GM12878 (cell line): ENCODE results near the gene SCYL3. TPM values are rescaled to one million over a fixed set of nuclear protein-coding genes. Genes with fewer than 3 reads are reported as not detected.

ENCODE experiments used
- ATAC-seq: fragments of 200-7000 bp; cut with Tn5 transposase; 3 replicates; pipeline ENCODE4 v1.9.1; 2020; ENCODE audit warnings: mild to moderate bottlenecking, moderate library complexity
- BruUV-seq: library from RNA; stranded (reverse); fragments of 400-500 nt; replicated peaks from 2 replicates; lab custom pipeline; 2021; lab: Mats Ljungman, UMichigan
- CTCF ChIA-PET: fragments of 300-600 bp; sonication (Branson Sonifier 250); formaldehyde crosslinking; extraction: SDS; loops from one replicate; lab custom pipeline; 2021; ENCODE audit warnings: inconsistent platforms; lab: Yijun Ruan, JAX
- POLR2A ChIA-PET: fragments of 350-600 bp; formaldehyde crosslinking; extraction: SDS; loops from one replicate; lab custom pipeline; 2021; ENCODE audit warnings: inconsistent platforms; lab: Charles Lee
- RAD21 ChIA-PET: fragments of 300-600 bp; sonication (Branson Sonifier 250); formaldehyde crosslinking; loops from one replicate; lab custom pipeline; 2023; ENCODE audit warnings: antibody characterized with exemption; ENCODE audit not compliant: unreplicated experiment; lab: Charles Lee
- SMC1A ChIA-PET: fragments of 300-600 bp; sonication (Branson Sonifier 250); formaldehyde crosslinking; loops from one replicate; lab custom pipeline; 2023; ENCODE audit not compliant: unreplicated experiment, uncharacterized antibody; lab: Charles Lee
- DNase-seq: peaks from one replicate; pipeline ENCODE4 v3.0.0-alpha.2; 2011; ENCODE audit warnings: low read depth, low spot score
- FAIRE-seq: peaks from 3 replicates; lab custom pipeline; 2011; peaks lifted over from hg19 to GRCh38; lab: Jason Lieb, UNC
- H2AFZ ChIP-seq: 2 replicates; pipeline ENCODE4 v1.6.0; 2011; ENCODE audit warnings: low read depth, low read length, control low read depth; ENCODE audit not compliant: control insufficient read depth
- H3K27ac ChIP-seq: 2 replicates; pipeline ENCODE4 v1.5.1; 2011; ENCODE audit warnings: control low read depth; ENCODE audit not compliant: control insufficient read depth, insufficient read depth
- H3K27me3 ChIP-seq, 2 experiments: replicated peaks in 1 of 2; 2 replicates each; pipeline versions ENCODE4 v1.6.0 to v1.6.1; 2011; ENCODE audit warnings: low read length in 1 of 2; ENCODE audit not compliant: control insufficient read depth in 2 of 2, insufficient read depth in 2 of 2
- H3K36me3 ChIP-seq, 2 experiments: 2 replicates each; pipeline ENCODE4 v1.5.1; 2011; ENCODE audit warnings: low read length in 1 of 2; ENCODE audit not compliant: control insufficient read depth in 2 of 2, insufficient read depth in 2 of 2
- H3K4me1 ChIP-seq: 2 replicates; pipeline ENCODE4 v1.6.1; 2011; ENCODE audit warnings: mild to moderate bottlenecking, low read length, moderate library complexity, mixed read lengths; ENCODE audit not compliant: control insufficient read depth, insufficient read depth
- H3K4me2 ChIP-seq: 2 replicates; pipeline ENCODE4 v1.6.0; 2011; ENCODE audit warnings: control low read depth; ENCODE audit not compliant: control insufficient read depth, insufficient read depth
- H3K4me3 ChIP-seq: fragments of 200-600 bp; sonication (generic); 2 replicates; pipeline ENCODE4 v1.5.1; 2016
- H3K79me2 ChIP-seq: 2 replicates; pipeline ENCODE4 v1.6.0; 2011; ENCODE audit warnings: low read length; ENCODE audit not compliant: control insufficient read depth, insufficient read depth
- H3K9ac ChIP-seq: 2 replicates; pipeline ENCODE4 v1.8.0; 2011; ENCODE audit warnings: low read length, control low read depth, mixed read lengths; ENCODE audit not compliant: control insufficient read depth, insufficient read depth
- H3K9me3 ChIP-seq: replicated peaks from 3 replicates; pipeline ENCODE4 v1.5.1; 2011; ENCODE audit warnings: mild to moderate bottlenecking, low read length; ENCODE audit not compliant: control insufficient read depth, insufficient read depth
- H4K20me1 ChIP-seq: 2 replicates; pipeline ENCODE4 v1.6.0; 2011; ENCODE audit not compliant: control insufficient read depth, insufficient read depth
- CHD1 ChIP-seq: IDR thresholded peaks from 2 replicates; pipeline ENCODE4 v1.6.1; 2012; ENCODE audit warnings: low read depth, low read length, improper control_type of control experiment
- RAD21 ChIP-seq: IDR thresholded peaks from 2 replicates; pipeline ENCODE4 v1.6.1; 2011; ENCODE audit warnings: mild to moderate bottlenecking, low read depth, low read length, moderate library complexity; ENCODE audit not compliant: insufficient read depth
- SMAD1 ChIP-seq: fragments of 450-650 bp; IDR thresholded peaks from 2 replicates; pipeline ENCODE4 v1.6.1; 2018; ENCODE audit warnings: mild to moderate bottlenecking, low read depth; ENCODE audit not compliant: partially characterized antibody
- WGBS: methylation state at CpG from one replicate; pipeline ENCODE4 v1.1.6; 2016; ENCODE audit warnings: low lambda C conversion rate; ENCODE audit not compliant: insufficient replicate concordance, insufficient coverage; ENCODE audit errors: missing lambda C conversion rate; 5-methylcytosine and 5-hydroxymethylcytosine counted together
- in situ Hi-C: fragments of 300-500 bp; cut with MboI; formaldehyde crosslinking; loops from 9 replicates; pipeline ENCODE4 v1.14.3; 2018; ENCODE audit warnings: mixed read lengths
- intact Hi-C: fragments of 100-400 bp; cut with micrococcal nuclease; formaldehyde crosslinking; loops from one replicate; pipeline ENCODE4 v1.14.2; 2022; ENCODE audit not compliant: unreplicated experiment
- polyA plus RNA-seq, 11 experiments: library from polyadenylated mRNA; depleted of rRNA in 4 of 11; unstranded in 6 of 11; stranded (reverse) in 5 of 11; fragments of >200 nt; fragmentation: Nextera tagmentation in 4 of 11; fragmentation: Illumina TruSeq in 1 of 11; extraction: Ambion mirVana in 4 of 11; extraction: Trizol in 1 of 11; gene quantifications; 1 replicate in 1 of 11; 2 replicates in 10 of 11; pipeline versions ENCODE4 v1.2.1 to v1.2.3, GENCODE V29; 2011 to 2016; ENCODE audit warnings: inconsistent platforms in 2 of 11, missing spikeins in 2 of 11, low read depth in 1 of 11
- total RNA-seq, 4 experiments: library from RNA; depleted of rRNA in 3 of 4; stranded (reverse); fragments of >200 nt in 3 of 4; fragmentation: Illumina TruSeq in 1 of 4; extraction: Trizol in 1 of 4; gene quantifications; 2 replicates each; pipeline versions ENCODE4 v1.2.1 to v1.2.3, GENCODE V29; 2013 to 2021
- TF ChIP-seq, protein P1 (sequence below): fragments of 450-650 bp; conservative IDR thresholded peaks from 2 replicates; pipeline ENCODE4 v1.6.1; 2017; ENCODE audit warnings: mild to moderate bottlenecking, moderate library complexity
- TF ChIP-seq, protein P2 (sequence below): IDR thresholded peaks from 2 replicates; pipeline ENCODE4 v1.6.1; 2011; ENCODE audit warnings: mild to moderate bottlenecking, low read depth, low read length, moderate library complexity; ENCODE audit not compliant: insufficient replicate concordance
- TF ChIP-seq, protein P3 (sequence below): fragments of 450-650 bp; formaldehyde crosslinking; IDR thresholded peaks from 2 replicates; pipeline ENCODE4 v1.4.0; 2020; ENCODE audit warnings: mild to moderate bottlenecking, moderate library complexity
- TF ChIP-seq, protein P4 (sequence below): fragments of 450-650 bp; IDR thresholded peaks from 2 replicates; pipeline ENCODE4 v1.6.1; 2017; ENCODE audit warnings: low read depth, mild to moderate bottlenecking, moderate library complexity

SCYL3 gene
- total and polyA plus RNA-seq, 10 of the 15 experiments (the other 5 are each of a cell fraction or from before 2014, with no cell fraction given) = 4.3 to 14.3 (median 10.3) TPM

DNA sequence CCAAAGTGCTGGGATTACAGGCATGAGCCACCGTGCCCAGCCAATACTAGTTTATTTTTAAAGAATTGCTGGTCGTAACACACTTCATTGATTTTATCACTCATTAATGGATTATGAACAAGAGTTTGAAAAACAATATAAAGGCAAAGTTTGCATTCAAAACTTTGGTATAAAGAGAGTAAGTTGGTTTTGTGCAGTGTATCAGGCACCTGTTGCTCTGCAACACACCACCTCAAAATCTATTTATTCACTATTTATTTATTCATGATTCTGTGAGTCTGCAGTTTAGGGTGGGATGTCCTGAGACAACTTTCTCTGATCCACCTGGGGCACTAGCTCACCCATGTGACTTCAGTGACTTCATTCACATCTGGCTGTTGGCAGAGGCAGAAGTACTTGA lies 88.8 kb downstream of the SCYL3 start:
- peaks cover 2 to 15% of the 10 kb centered on the region in 2 experiments for H3K36me3 ChIP-seq
- BruUV-seq = no TSS peak
- no peak overlapping the region for H3K27ac ChIP-seq
- no peak overlapping the region for H3K4me3 ChIP-seq
- SMC1A ChIA-PET = no interaction called here
- no peaks in the 10 kb centered on the region for H3K9me3 ChIP-seq
- H3K79me2 ChIP-seq = peaks cover 10% of the 10 kb centered on the region
- POLR2A ChIA-PET = no interaction called here
- intact Hi-C loops = no loop called here
- DNase-seq (no peak), ATAC-seq (no peak), FAIRE-seq (no peak)
- in situ Hi-C loops = no loop called here
- no peaks in the 10 kb centered on the region for H4K20me1 ChIP-seq
- H3K4me2 ChIP-seq = no peak overlapping the region
- H3K27me3 ChIP-seq = no peaks in the 10 kb centered on the region
- no peaks in the 10 kb centered on the region for H3K4me1 ChIP-seq
- RAD21 ChIA-PET = no interaction called here
- no peak for TF ChIP-seq RAD21
- TF ChIP-seq SMAD1 = no peak
- TF ChIP-seq, protein P1, sequence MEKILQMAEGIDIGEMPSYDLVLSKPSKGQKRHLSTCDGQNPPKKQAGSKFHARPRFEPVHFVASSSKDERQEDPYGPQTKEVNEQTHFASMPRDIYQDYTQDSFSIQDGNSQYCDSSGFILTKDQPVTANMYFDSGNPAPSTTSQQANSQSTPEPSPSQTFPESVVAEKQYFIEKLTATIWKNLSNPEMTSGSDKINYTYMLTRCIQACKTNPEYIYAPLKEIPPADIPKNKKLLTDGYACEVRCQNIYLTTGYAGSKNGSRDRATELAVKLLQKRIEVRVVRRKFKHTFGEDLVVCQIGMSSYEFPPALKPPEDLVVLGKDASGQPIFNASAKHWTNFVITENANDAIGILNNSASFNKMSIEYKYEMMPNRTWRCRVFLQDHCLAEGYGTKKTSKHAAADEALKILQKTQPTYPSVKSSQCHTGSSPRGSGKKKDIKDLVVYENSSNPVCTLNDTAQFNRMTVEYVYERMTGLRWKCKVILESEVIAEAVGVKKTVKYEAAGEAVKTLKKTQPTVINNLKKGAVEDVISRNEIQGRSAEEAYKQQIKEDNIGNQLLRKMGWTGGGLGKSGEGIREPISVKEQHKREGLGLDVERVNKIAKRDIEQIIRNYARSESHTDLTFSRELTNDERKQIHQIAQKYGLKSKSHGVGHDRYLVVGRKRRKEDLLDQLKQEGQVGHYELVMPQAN = no peak
- TF ChIP-seq, protein P2, sequence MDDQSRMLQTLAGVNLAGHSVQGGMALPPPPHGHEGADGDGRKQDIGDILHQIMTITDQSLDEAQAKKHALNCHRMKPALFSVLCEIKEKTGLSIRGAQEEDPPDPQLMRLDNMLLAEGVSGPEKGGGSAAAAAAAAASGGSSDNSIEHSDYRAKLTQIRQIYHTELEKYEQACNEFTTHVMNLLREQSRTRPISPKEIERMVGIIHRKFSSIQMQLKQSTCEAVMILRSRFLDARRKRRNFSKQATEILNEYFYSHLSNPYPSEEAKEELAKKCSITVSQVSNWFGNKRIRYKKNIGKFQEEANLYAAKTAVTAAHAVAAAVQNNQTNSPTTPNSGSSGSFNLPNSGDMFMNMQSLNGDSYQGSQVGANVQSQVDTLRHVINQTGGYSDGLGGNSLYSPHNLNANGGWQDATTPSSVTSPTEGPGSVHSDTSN = no peak
- TF ChIP-seq, protein P3, sequence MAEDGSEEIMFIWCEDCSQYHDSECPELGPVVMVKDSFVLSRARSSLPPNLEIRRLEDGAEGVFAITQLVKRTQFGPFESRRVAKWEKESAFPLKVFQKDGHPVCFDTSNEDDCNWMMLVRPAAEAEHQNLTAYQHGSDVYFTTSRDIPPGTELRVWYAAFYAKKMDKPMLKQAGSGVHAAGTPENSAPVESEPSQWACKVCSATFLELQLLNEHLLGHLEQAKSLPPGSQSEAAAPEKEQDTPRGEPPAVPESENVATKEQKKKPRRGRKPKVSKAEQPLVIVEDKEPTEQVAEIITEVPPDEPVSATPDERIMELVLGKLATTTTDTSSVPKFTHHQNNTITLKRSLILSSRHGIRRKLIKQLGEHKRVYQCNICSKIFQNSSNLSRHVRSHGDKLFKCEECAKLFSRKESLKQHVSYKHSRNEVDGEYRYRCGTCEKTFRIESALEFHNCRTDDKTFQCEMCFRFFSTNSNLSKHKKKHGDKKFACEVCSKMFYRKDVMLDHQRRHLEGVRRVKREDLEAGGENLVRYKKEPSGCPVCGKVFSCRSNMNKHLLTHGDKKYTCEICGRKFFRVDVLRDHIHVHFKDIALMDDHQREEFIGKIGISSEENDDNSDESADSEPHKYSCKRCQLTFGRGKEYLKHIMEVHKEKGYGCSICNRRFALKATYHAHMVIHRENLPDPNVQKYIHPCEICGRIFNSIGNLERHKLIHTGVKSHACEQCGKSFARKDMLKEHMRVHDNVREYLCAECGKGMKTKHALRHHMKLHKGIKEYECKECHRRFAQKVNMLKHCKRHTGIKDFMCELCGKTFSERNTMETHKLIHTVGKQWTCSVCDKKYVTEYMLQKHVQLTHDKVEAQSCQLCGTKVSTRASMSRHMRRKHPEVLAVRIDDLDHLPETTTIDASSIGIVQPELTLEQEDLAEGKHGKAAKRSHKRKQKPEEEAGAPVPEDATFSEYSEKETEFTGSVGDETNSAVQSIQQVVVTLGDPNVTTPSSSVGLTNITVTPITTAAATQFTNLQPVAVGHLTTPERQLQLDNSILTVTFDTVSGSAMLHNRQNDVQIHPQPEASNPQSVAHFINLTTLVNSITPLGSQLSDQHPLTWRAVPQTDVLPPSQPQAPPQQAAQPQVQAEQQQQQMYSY = no peak
- TF ChIP-seq, protein P4, sequence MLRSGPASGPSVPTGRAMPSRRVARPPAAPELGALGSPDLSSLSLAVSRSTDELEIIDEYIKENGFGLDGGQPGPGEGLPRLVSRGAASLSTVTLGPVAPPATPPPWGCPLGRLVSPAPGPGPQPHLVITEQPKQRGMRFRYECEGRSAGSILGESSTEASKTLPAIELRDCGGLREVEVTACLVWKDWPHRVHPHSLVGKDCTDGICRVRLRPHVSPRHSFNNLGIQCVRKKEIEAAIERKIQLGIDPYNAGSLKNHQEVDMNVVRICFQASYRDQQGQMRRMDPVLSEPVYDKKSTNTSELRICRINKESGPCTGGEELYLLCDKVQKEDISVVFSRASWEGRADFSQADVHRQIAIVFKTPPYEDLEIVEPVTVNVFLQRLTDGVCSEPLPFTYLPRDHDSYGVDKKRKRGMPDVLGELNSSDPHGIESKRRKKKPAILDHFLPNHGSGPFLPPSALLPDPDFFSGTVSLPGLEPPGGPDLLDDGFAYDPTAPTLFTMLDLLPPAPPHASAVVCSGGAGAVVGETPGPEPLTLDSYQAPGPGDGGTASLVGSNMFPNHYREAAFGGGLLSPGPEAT = no peak
- no peak for TF ChIP-seq CHD1
- CTCF ChIA-PET = no interaction called here
- WGBS = 98% methylated on average over 2 of the region's 2 CpGs
- no peak overlapping the region for H2AFZ ChIP-seq
- no peak overlapping the region for H3K9ac ChIP-seq
